IPS DF 6.9 (cell line): ENCODE measurements around the gene ANO6.
"Not testable (repeated sequence)": the region's sequence is repeated elsewhere in the genome, so short reads cannot be mapped to it uniquely, and the experiment has no call there.

ENCODE experiments used
- DNase-seq: peaks from one replicate; pipeline ENCODE4 v3.0.0-alpha.2; 2013; ENCODE audit warnings: low read depth, low spot score
- H3K27ac ChIP-seq: one replicate; pipeline ENCODE4 v1.5.1; 2013; ENCODE audit warnings: low read length, control low read depth
- H3K27me3 ChIP-seq: 2 replicates; pipeline ENCODE4 v1.6.1; 2013; ENCODE audit warnings: mild to moderate bottlenecking, low read length; ENCODE audit not compliant: control insufficient read depth, insufficient read depth
- H3K36me3 ChIP-seq: 2 replicates; pipeline ENCODE4 v1.6.1; 2013; ENCODE audit warnings: low read length; ENCODE audit not compliant: control insufficient read depth, insufficient read depth
- H3K4me1 ChIP-seq: 2 replicates; pipeline ENCODE4 v1.6.1; 2013; ENCODE audit warnings: low read length; ENCODE audit not compliant: control insufficient read depth, insufficient read depth
- H3K4me3 ChIP-seq: 2 replicates; pipeline ENCODE4 v1.5.1; 2013; ENCODE audit warnings: mild to moderate bottlenecking, low read length
- H3K9me3 ChIP-seq: 2 replicates; pipeline ENCODE4 v1.6.1; 2013; ENCODE audit warnings: low read length, inconsistent platforms; ENCODE audit not compliant: control insufficient read depth, insufficient read depth
- WGBS: extraction: QIAGEN DNeasy Blood & Tissue Kit; methylation state at CpG from one replicate; pipeline ENCODE4 v1.1.7; 2013; ENCODE audit warnings: mixed read lengths, missing lambda C conversion rate; ENCODE audit not compliant: insufficient read length, insufficient coverage; 5-methylcytosine and 5-hydroxymethylcytosine counted together

Gene ANO6

GRCh38 chr12:45309836-45310626 is 94.1 kb downstream of the ANO6 start:
- DNase-seq = no peak
- H3K27ac ChIP-seq = no peak overlapping the region
- H3K4me1 ChIP-seq = 0 out of 2 replicates have a peak, but pooled peaks cover 2% of the 10 kb centered on the region
- H3K4me3 ChIP-seq = no peak overlapping the region
- no peaks in the 10 kb centered on the region for H3K27me3 ChIP-seq
- H3K36me3 ChIP-seq = no peaks in the 10 kb centered on the region
- WGBS = no CpG with 5 or more reads among the region's 1 CpG
- H3K9me3 ChIP-seq = no peaks in the 10 kb centered on the region

GRCh38 chr12:45310627-45310968 is 94.7 kb downstream of the ANO6 start:
- no peak overlapping the region for H3K27ac ChIP-seq
- no CpG with 5 or more reads among the region's 1 CpG for WGBS
- no peaks in the 10 kb centered on the region for H3K9me3 ChIP-seq
- DNase-seq = no peak
- H3K4me3 ChIP-seq = no peak overlapping the region
- no peaks in the 10 kb centered on the region for H3K27me3 ChIP-seq
- no peaks in the 10 kb centered on the region for H3K36me3 ChIP-seq
- H3K4me1 ChIP-seq = 0 out of 2 replicates have a peak, but pooled peaks cover 2% of the 10 kb centered on the region

GRCh38 chr12:45312012-45312411 is 96.1 kb downstream of the ANO6 start:
- Histone ChIP-seq H3K4me3 (no peak overlapping the region), H3K9me3 (no peaks in the 10 kb centered on the region), H3K27me3 (no peaks in the 10 kb centered on the region), H3K4me1 (0 out of 2 replicates have a peak, but pooled peaks cover under 1% of the 10 kb centered on the region), H3K36me3 (no peaks in the 10 kb centered on the region), H3K27ac (no peak overlapping the region)
- WGBS = no CpG with 5 or more reads among the region's 1 CpG
- no peak for DNase-seq

GRCh38 chr12:45314770-45315169 is 98.9 kb downstream of the ANO6 start:
- H3K36me3 ChIP-seq = no peaks in the 10 kb centered on the region
- WGBS = no CpG with 5 or more reads among the region's 1 CpG
- H3K4me1 ChIP-seq = no peaks in the 10 kb centered on the region
- H3K27me3 ChIP-seq = no peaks in the 10 kb centered on the region
- DNase-seq = no peak
- H3K9me3 ChIP-seq = no peaks in the 10 kb centered on the region
- no peak overlapping the region for H3K27ac ChIP-seq
- no peak overlapping the region for H3K4me3 ChIP-seq

GRCh38 chr12:45315462-45315861 is 99.6 kb downstream of the ANO6 start:
- no peaks in the 10 kb centered on the region for H3K36me3 ChIP-seq
- H3K27me3 ChIP-seq = no peaks in the 10 kb centered on the region
- no peak overlapping the region for H3K27ac ChIP-seq
- no peak for DNase-seq
- H3K9me3 ChIP-seq = no peaks in the 10 kb centered on the region
- WGBS = no CpG with 5 or more reads among the region's 4 CpGs
- H3K4me1 ChIP-seq = no peaks in the 10 kb centered on the region
- no peak overlapping the region for H3K4me3 ChIP-seq

GRCh38 chr12:45317261-45317660 is 101.4 kb downstream of the ANO6 start:
- H3K27ac ChIP-seq, H3K27me3 ChIP-seq, DNase-seq, H3K4me3 ChIP-seq, H3K36me3 ChIP-seq, H3K9me3 ChIP-seq, H3K4me1 ChIP-seq: not testable (repeated sequence)
- no CpG with 5 or more reads among the region's 3 CpGs for WGBS

GRCh38 chr12:45322810-45323209 is 106.9 kb downstream of the ANO6 start:
- WGBS = no CpG with 5 or more reads among the region's 4 CpGs
- no peaks in the 10 kb centered on the region for H3K36me3 ChIP-seq
- no peak overlapping the region for H3K4me3 ChIP-seq
- H3K27me3 ChIP-seq = no peaks in the 10 kb centered on the region
- no peak for DNase-seq
- H3K9me3 ChIP-seq = no peaks in the 10 kb centered on the region
- H3K27ac ChIP-seq = no peak overlapping the region
- no peaks in the 10 kb centered on the region for H3K4me1 ChIP-seq

GRCh38 chr12:45324391-45324790 is 108.5 kb downstream of the ANO6 start:
- Histone ChIP-seq H3K4me3 (no peak overlapping the region), H3K27me3 (no peaks in the 10 kb centered on the region), H3K27ac (no peak overlapping the region), H3K4me1 (no peaks in the 10 kb centered on the region), H3K36me3 (no peaks in the 10 kb centered on the region), H3K9me3 (no peaks in the 10 kb centered on the region)
- no CpG with 5 or more reads among the region's 4 CpGs for WGBS
- no peak for DNase-seq

- H3K27me3 ChIP-seq = no peaks in the 10 kb centered on the region
- WGBS = no CpG with 5 or more reads among the region's 3 CpGs
- H3K27ac ChIP-seq = no peak overlapping the region
- no peaks in the 10 kb centered on the region for H3K36me3 ChIP-seq
- no peaks in the 10 kb centered on the region for H3K9me3 ChIP-seq
- no peak for DNase-seq
- no peak overlapping the region for H3K4me3 ChIP-seq
- no peaks in the 10 kb centered on the region for H3K4me1 ChIP-seq
Measured at GRCh38 chr12:45326358-45326975, 110.6 kb downstream of the ANO6 start.

- Histone ChIP-seq H3K4me1 (no peaks in the 10 kb centered on the region), H3K4me3 (no peak overlapping the region), H3K36me3 (no peaks in the 10 kb centered on the region), H3K9me3 (no peaks in the 10 kb centered on the region), H3K27me3 (no peaks in the 10 kb centered on the region), H3K27ac (no peak overlapping the region)
- no peak for DNase-seq
- WGBS = no CpG with 5 or more reads among the region's 2 CpGs
Measured at GRCh38 chr12:45327823-45328383, 112.0 kb downstream of the ANO6 start.
